H1 (cell line): Measurements from ENCODE around the gene IZUMO2. TPM values are rescaled to one million over a fixed set of nuclear protein-coding genes. Genes with fewer than 3 reads are reported as not detected.

Experiments used
- CTCF ChIA-PET: fragments of 300-600 bp; sonication (Branson Sonifier 250); formaldehyde crosslinking; loops from one replicate; lab custom pipeline; 2021; ENCODE audit not compliant: partially characterized antibody; lab: Charles Lee
- POLR2A ChIA-PET: fragments of 300-600 bp; sonication (Branson Sonifier 250); formaldehyde crosslinking; loops from one replicate; lab custom pipeline; 2021; ENCODE audit warnings: inconsistent platforms; ENCODE audit not compliant: partially characterized antibody; lab: Charles Lee
- DNase-seq, 2 experiments: peaks; one replicate each; pipeline versions ENCODE4 v3.0.0 to v3.0.0-alpha.2; 2010 to 2022; ENCODE audit warnings: low spot score in 2 of 2, low read depth in 1 of 2, mixed read lengths in 1 of 2
- FAIRE-seq: peaks from 2 replicates; lab custom pipeline; 2011; peaks lifted over from hg19 to GRCh38; lab: Jason Lieb, UNC
- H2AFZ ChIP-seq: 2 replicates; pipeline ENCODE4 v1.8.1; 2012; ENCODE audit warnings: low read length, inconsistent platforms
- H2AK5ac ChIP-seq: 2 replicates; pipeline ENCODE4 v1.6.1; 2013; ENCODE audit warnings: low read depth, low read length
- H2BK120ac ChIP-seq: replicated peaks from 2 replicates; pipeline ENCODE3; 2013; ENCODE audit warnings: low read depth, low read length, inconsistent platforms
- H2BK12ac ChIP-seq: 2 replicates; pipeline ENCODE4 v1.6.1; 2013; ENCODE audit warnings: low read depth, low read length
- H2BK15ac ChIP-seq: 2 replicates; pipeline ENCODE4 v1.6.1; 2013; ENCODE audit warnings: low read length
- H2BK20ac ChIP-seq: 2 replicates; pipeline ENCODE4 v1.6.1; 2013; ENCODE audit warnings: low read length
- H2BK5ac ChIP-seq: 2 replicates; pipeline ENCODE4 v1.6.1; 2013; ENCODE audit warnings: low read depth, low read length
- H3K14ac ChIP-seq: 2 replicates; pipeline ENCODE4 v1.6.1; 2013; ENCODE audit warnings: inconsistent platforms; ENCODE audit not compliant: insufficient read length
- H3K18ac ChIP-seq: 2 replicates; pipeline ENCODE4 v1.6.1; 2013; ENCODE audit warnings: low read length; ENCODE audit errors: extremely low read depth
- H3K23ac ChIP-seq: 2 replicates; pipeline ENCODE4 v1.6.1; 2013; ENCODE audit warnings: inconsistent platforms; ENCODE audit not compliant: insufficient read length
- H3K23me2 ChIP-seq: 2 replicates; pipeline ENCODE4 v1.6.1; 2013; ENCODE audit warnings: low read depth, low read length
- H3K27ac ChIP-seq: 2 replicates; pipeline ENCODE4 v1.6.1; 2011; ENCODE audit warnings: low read depth, low read length, inconsistent platforms
- H3K27me3 ChIP-seq, 4 experiments: replicated peaks in 1 of 4; 1 replicate in 1 of 4; 2 replicates in 3 of 4; pipeline versions ENCODE4 v1.6.1 to v1.8.1; 2011 to 2013; ENCODE audit warnings: low read length in 3 of 4, mild to moderate bottlenecking in 3 of 4, inconsistent platforms in 2 of 4, mixed read lengths in 2 of 4, moderate library complexity in 1 of 4; ENCODE audit not compliant: control insufficient read depth in 3 of 4, insufficient read depth in 3 of 4; ENCODE audit errors: extremely low read depth in 1 of 4
- H3K36me3 ChIP-seq, 4 experiments: 2 replicates each; pipeline versions ENCODE4 v1.6.1 to v1.8.1; 2011 to 2013; ENCODE audit warnings: mild to moderate bottlenecking in 4 of 4, low read length in 3 of 4, moderate library complexity in 2 of 4, control low read depth in 1 of 4, inconsistent platforms in 1 of 4; ENCODE audit not compliant: insufficient read depth in 4 of 4, control insufficient read depth in 2 of 4
- H3K4ac ChIP-seq: replicated peaks from 2 replicates; pipeline ENCODE3; 2013; ENCODE audit warnings: low read length, low read depth, mixed read lengths, inconsistent platforms; ENCODE audit not compliant: insufficient read length
- H3K4me1 ChIP-seq, 4 experiments: replicated peaks in 1 of 4; 1 replicate in 1 of 4; 2 replicates in 3 of 4; pipeline versions ENCODE4 v1.6.1 to v1.8.1; 2011 to 2013; ENCODE audit warnings: low read length in 3 of 4, inconsistent platforms in 2 of 4, mixed read lengths in 1 of 4; ENCODE audit not compliant: insufficient read depth in 4 of 4, control insufficient read depth in 3 of 4
- H3K4me2 ChIP-seq, 2 experiments: 2 replicates each; pipeline versions ENCODE4 v1.6.1 to v1.8.1; 2011 to 2013; ENCODE audit warnings: low read depth in 2 of 2, low read length in 2 of 2, control low read depth in 1 of 2, inconsistent platforms in 1 of 2, mild to moderate bottlenecking in 1 of 2; ENCODE audit not compliant: insufficient read depth in 1 of 2
- H3K4me3 ChIP-seq, 4 experiments: fragments of 200-600, 300-600 bp in 1 of 4; sonication (generic), shearing (Covaris generic), sonication (Bioruptor Twin) in 1 of 4; 2 replicates each; pipeline versions ENCODE4 v1.5.1 to v1.8.1; 2011 to 2016; ENCODE audit warnings: low read length in 4 of 4, low read depth in 3 of 4, control low read depth in 2 of 4, inconsistent platforms in 2 of 4, mild to moderate bottlenecking in 2 of 4, mixed read lengths in 1 of 4, moderate library complexity in 1 of 4; ENCODE audit not compliant: insufficient read depth in 2 of 4; ENCODE audit errors: extremely low read depth in 1 of 4
- H3K56ac ChIP-seq: replicated peaks from 2 replicates; pipeline ENCODE3; 2013; ENCODE audit warnings: low read depth, mild to moderate bottlenecking, mixed read lengths, low read length, inconsistent platforms; ENCODE audit not compliant: insufficient read length
- H3K79me1 ChIP-seq: 2 replicates; pipeline ENCODE4 v1.6.1; 2013; ENCODE audit warnings: low read depth, low read length, control low read depth
- H3K79me2 ChIP-seq, 2 experiments: 2 replicates each; pipeline versions ENCODE4 v1.6.1 to v1.8.1; 2012 to 2013; ENCODE audit warnings: low read length in 2 of 2, mild to moderate bottlenecking in 2 of 2, inconsistent platforms in 1 of 2; ENCODE audit not compliant: insufficient read depth in 2 of 2, control insufficient read depth in 1 of 2
- H3K9ac ChIP-seq, 4 experiments: replicated peaks in 1 of 4; 1 replicate in 1 of 4; 2 replicates in 3 of 4; pipeline versions ENCODE4 v1.6.1 to v1.8.1; 2011 to 2013; ENCODE audit warnings: low read depth in 3 of 4, low read length in 3 of 4, control low read depth in 2 of 4, mild to moderate bottlenecking in 2 of 4, moderate library complexity in 2 of 4, inconsistent platforms in 1 of 4; ENCODE audit errors: extremely low read depth in 1 of 4
- H3K9me3 ChIP-seq, 2 experiments: 2 replicates each; pipeline versions ENCODE4 v1.6.1 to v1.8.1; 2012 to 2013; ENCODE audit warnings: mild to moderate bottlenecking in 2 of 2, moderate library complexity in 2 of 2, control low read depth in 1 of 2, inconsistent platforms in 1 of 2, low read depth in 1 of 2, low read length in 1 of 2, mixed read lengths in 1 of 2; ENCODE audit not compliant: insufficient read depth in 2 of 2
- H4K20me1 ChIP-seq, 2 experiments: replicated peaks in 1 of 2; 2 replicates each; pipeline versions ENCODE3 to v1.8.1; 2011 to 2013; ENCODE audit warnings: inconsistent platforms in 2 of 2, low read length in 2 of 2, mild to moderate bottlenecking in 1 of 2; ENCODE audit not compliant: insufficient read depth in 2 of 2, control insufficient read depth in 1 of 2
- H4K5ac ChIP-seq: 2 replicates; pipeline ENCODE4 v1.6.1; 2013; ENCODE audit warnings: low read length, low read depth, mixed read lengths, inconsistent platforms; ENCODE audit not compliant: insufficient read length
- H4K8ac ChIP-seq: 2 replicates; pipeline ENCODE4 v1.8.0; 2013; ENCODE audit warnings: mild to moderate bottlenecking, moderate library complexity, low read length, inconsistent platforms; ENCODE audit not compliant: insufficient read depth; ENCODE audit errors: extremely low read depth
- H4K91ac ChIP-seq: replicated peaks from 2 replicates; pipeline ENCODE3; 2013; ENCODE audit warnings: low read length, mixed read lengths, inconsistent platforms; ENCODE audit not compliant: insufficient read length
- BRCA1 ChIP-seq: IDR thresholded peaks from 2 replicates; pipeline ENCODE4 v1.6.1; 2012; ENCODE audit warnings: low read depth, low read length, improper control_type of control experiment
- CBX8 ChIP-seq: fragments of 300-800, 300-1000 bp; sonication (generic); IDR thresholded peaks from 2 replicates; pipeline ENCODE4 v1.7.1; 2016; ENCODE audit warnings: low read depth, low read length, borderline replicate concordance
- CHD1 ChIP-seq: IDR thresholded peaks from 2 replicates; pipeline ENCODE4 v1.6.1; 2012; ENCODE audit warnings: low read depth, low read length, improper control_type of control experiment
- CHD2 ChIP-seq: IDR thresholded peaks from 2 replicates; pipeline ENCODE4 v1.6.1; 2012; ENCODE audit warnings: low read length, improper control_type of control experiment
- CREB1 ChIP-seq: IDR thresholded peaks from 2 replicates; pipeline ENCODE4 v1.6.1; 2012; ENCODE audit warnings: inconsistent platforms
- HDAC2 ChIP-seq, 2 experiments: fragments of 300-600 bp in 1 of 2; sonication (generic) in 1 of 2; IDR thresholded peaks; 2 replicates each; pipeline ENCODE4 v1.6.1; 2011 to 2012; ENCODE audit warnings: low read depth in 2 of 2, low read length in 2 of 2, mild to moderate bottlenecking in 2 of 2, moderate library complexity in 2 of 2, borderline replicate concordance in 1 of 2, inconsistent platforms in 1 of 2
- KDM4A ChIP-seq: IDR thresholded peaks from one replicate; pipeline ENCODE4 v1.7.1; 2012; ENCODE audit warnings: low read depth, mild to moderate bottlenecking, moderate library complexity, low read length, inconsistent platforms; ENCODE audit not compliant: severe bottlenecking
- NRF1 ChIP-seq: IDR thresholded peaks from 2 replicates; pipeline ENCODE4 v1.6.1; 2011; ENCODE audit warnings: mild to moderate bottlenecking, low read depth, low read length, improper control_type of control experiment
- RBBP5 ChIP-seq: IDR thresholded peaks from 2 replicates; pipeline ENCODE4 v1.7.1; 2012; ENCODE audit warnings: low read depth, mild to moderate bottlenecking, inconsistent platforms, low read length, moderate library complexity, borderline replicate concordance
- SIX5 ChIP-seq: IDR thresholded peaks from 2 replicates; pipeline ENCODE4 v1.6.1; 2011; ENCODE audit warnings: mild to moderate bottlenecking, low read depth, low read length
- SUZ12 ChIP-seq: fragments of 200-600 bp; sonication (generic); IDR thresholded peaks from 2 replicates; pipeline ENCODE4 v1.6.1; 2012; ENCODE audit warnings: mild to moderate bottlenecking, inconsistent platforms, low read length, moderate library complexity, mixed read lengths
- TBP ChIP-seq: IDR thresholded peaks from 2 replicates; pipeline ENCODE4 v1.6.1; 2011; ENCODE audit warnings: low read depth, low read length, improper control_type of control experiment
- TEAD4 ChIP-seq: IDR thresholded peaks from 2 replicates; pipeline ENCODE4 v1.6.1; 2012; ENCODE audit warnings: low read depth, low read length, inconsistent platforms, mixed read lengths
- WGBS, 2 experiments: shearing (Covaris generic) in 1 of 2; methylation state at CpG; one replicate each; pipeline versions ENCODE4 v1.1.6 to v1.1.7; 2013 to 2015; ENCODE audit warnings: low lambda C conversion rate in 2 of 2, mixed read lengths in 2 of 2, inconsistent platforms in 1 of 2, low coverage in 1 of 2, missing lambda C conversion rate in 1 of 2; ENCODE audit not compliant: insufficient replicate concordance in 2 of 2, insufficient coverage in 1 of 2, insufficient read length in 1 of 2; ENCODE audit errors: extremely low coverage in 1 of 2, missing lambda C conversion rate in 1 of 2; 5-methylcytosine and 5-hydroxymethylcytosine counted together
- polyA plus RNA-seq, 7 experiments: library from polyadenylated mRNA; depleted of rRNA in 3 of 7; stranded (reverse) in 5 of 7; unstranded in 2 of 7; fragments of >200 nt in 5 of 7; fragments of 200-250 nt in 2 of 7; gene quantifications; 1 replicate in 5 of 7; 2 replicates in 1 of 7; 4 replicates in 1 of 7; pipeline versions ENCODE4 v1.2.1 to v1.2.3, GENCODE V29; 2011 to 2013; ENCODE audit warnings: missing spikeins in 2 of 7, mixed read lengths in 2 of 7
- total RNA-seq: library from RNA; stranded (reverse); fragmentation: NEBNext Ultra II Directional; extraction: Animal tissue kit (Norgen Biotek cat#: 25700); gene quantifications from 2 replicates; pipeline ENCODE4 v1.2.1, GENCODE V29; 2021
- TF ChIP-seq, protein P1 (sequence below): IDR thresholded peaks from 2 replicates; pipeline ENCODE4 v1.6.1; 2012; ENCODE audit warnings: inconsistent platforms

Gene IZUMO2
- total and polyA plus RNA-seq, 2 of the 8 experiments (the other 6 are each of a cell fraction or from before 2014, with no cell fraction given) = 1.7 to 1.9 TPM

DNA sequence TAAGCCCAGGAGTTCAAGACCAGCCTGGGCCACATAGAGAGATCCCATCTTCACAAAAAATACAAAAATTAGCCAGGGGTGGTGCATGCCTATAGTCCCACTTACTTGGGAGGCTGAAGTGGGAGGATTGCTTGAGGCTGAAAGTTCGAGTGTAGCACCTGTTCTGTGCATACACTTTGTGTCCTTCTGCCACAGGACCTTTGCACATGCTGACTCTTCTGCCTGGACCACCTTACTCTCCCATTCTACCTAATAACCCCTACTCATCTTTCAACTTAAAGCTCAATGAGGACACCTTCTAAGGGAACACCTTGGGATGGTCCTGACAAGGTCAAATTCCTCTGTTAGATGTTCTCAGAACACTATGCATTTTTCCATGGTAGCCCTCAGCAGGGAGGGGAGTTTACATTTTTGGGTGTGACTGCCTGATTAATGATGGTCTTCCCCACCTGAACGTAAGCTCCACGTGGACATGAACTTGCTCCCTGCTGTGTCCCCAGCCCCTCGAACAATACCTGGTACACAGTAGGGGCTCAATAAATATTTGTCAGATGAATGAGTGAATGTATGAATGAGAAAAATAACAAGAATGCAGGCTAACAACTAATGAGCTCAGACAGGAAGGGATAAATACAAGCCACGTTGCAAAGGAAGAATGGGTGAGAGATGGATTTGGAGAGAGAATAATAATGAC, 11.2 kb upstream of the IZUMO2 start:
- H3K27me3 ChIP-seq = no peaks in the 10 kb centered on the region
- H3K79me2 ChIP-seq = no peaks in the 10 kb centered on the region
- no peak overlapping the region for H4K91ac ChIP-seq
- H3K4me2 ChIP-seq = no peak overlapping the region
- no peak overlapping the region for H3K27ac ChIP-seq
- H3K18ac ChIP-seq = no peak overlapping the region
- H3K9ac ChIP-seq = no peak overlapping the region
- H3K4me3 ChIP-seq = no peak overlapping the region
- no peak for FAIRE-seq
- no peak overlapping the region for H2BK12ac ChIP-seq
- H3K36me3 ChIP-seq = no peaks in the 10 kb centered on the region
- no peaks in the 10 kb centered on the region for H3K23me2 ChIP-seq
- H3K4ac ChIP-seq = no peak overlapping the region
- H3K23ac ChIP-seq = no peak overlapping the region
- no peak overlapping the region for H2BK5ac ChIP-seq
- no peak overlapping the region for H2AFZ ChIP-seq
- H2BK120ac ChIP-seq = no peak overlapping the region
- H2AK5ac ChIP-seq = no peak overlapping the region
- no peaks in the 10 kb centered on the region for H3K4me1 ChIP-seq
- no peaks in the 10 kb centered on the region for H4K20me1 ChIP-seq
- H4K5ac ChIP-seq = no peak overlapping the region
- no peak for DNase-seq
- no peak overlapping the region for H2BK20ac ChIP-seq
- H3K79me1 ChIP-seq = no peaks in the 10 kb centered on the region
- peaks cover 5 to 16% of the 10 kb centered on the region in 2 experiments; a peak in 2 of 4 replicates for H3K9me3 ChIP-seq
- CTCF ChIA-PET = interaction anchor here (0.7 to 1.7 kb wide), 6 partner anchors 9 to 465 kb away, joined by 3 to 5 read pairs (median 4); no protein-coding TSS in a partner anchor
- H4K8ac ChIP-seq = no peak overlapping the region
- POLR2A ChIA-PET = no interaction called here
- 68% methylated on average over 5 of the region's 5 CpGs; no CpG with 5 or more reads in 1 of the 2 experiments for WGBS, 2 experiments
- H3K14ac ChIP-seq = no peak overlapping the region
- H3K56ac ChIP-seq = no peak overlapping the region
- H2BK15ac ChIP-seq = no peak overlapping the region
- TF ChIP-seq, protein P1, sequence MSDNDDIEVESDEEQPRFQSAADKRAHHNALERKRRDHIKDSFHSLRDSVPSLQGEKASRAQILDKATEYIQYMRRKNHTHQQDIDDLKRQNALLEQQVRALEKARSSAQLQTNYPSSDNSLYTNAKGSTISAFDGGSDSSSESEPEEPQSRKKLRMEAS = no peak
- TF ChIP-seq RBBP5 = no peak
- TF ChIP-seq BRCA1 = no peak
- no peak for TF ChIP-seq CHD1
- no peak for TF ChIP-seq CHD2
- no peak for TF ChIP-seq KDM4A
- TF ChIP-seq TEAD4 = no peak
- TF ChIP-seq TBP = no peak
- TF ChIP-seq SUZ12 = no peak
- TF ChIP-seq SIX5 = no peak
- no peak for TF ChIP-seq HDAC2 (IDR thresholded peaks at IDR 0.05; ENCODE audit: borderline replicate concordance in 1 of 2, low read depth in 2 of 2, low read length in 2 of 2)
- TF ChIP-seq CBX8 = no peak
- TF ChIP-seq NRF1 = no peak
- no peak for TF ChIP-seq CREB1
